Upper lobe of left lung (tissue), 4 donors: Measurements from ENCODE around the gene TNNT2.

Experiments
- POLR2A ChIP-seq, 4 donors: fragments of 450-650 bp; IDR thresholded peaks; one replicate each; pipeline ENCODE4 v1.5.1; 2016 to 2017; ENCODE audit warnings: antibody characterized with exemption in 4 of 4, mild to moderate bottlenecking in 2 of 4
- POLR2AphosphoS5 ChIP-seq, 2 donors: sonication (generic); formaldehyde crosslinking; IDR thresholded peaks; one replicate each; pipeline ENCODE4 v1.5.1; 2017; ENCODE audit warnings: antibody characterized with exemption in 2 of 2
- TF ChIP-seq, protein P1 (sequence below), 6 experiments: fragments of 450-650 bp in 4 of 6; fragments of 200-600 bp in 2 of 6; sonication (generic) in 2 of 6; IDR thresholded peaks; one replicate each; pipeline ENCODE4 v1.5.1; 2016 to 2019; ENCODE audit warnings: antibody characterized with exemption in 6 of 6

DNA sequence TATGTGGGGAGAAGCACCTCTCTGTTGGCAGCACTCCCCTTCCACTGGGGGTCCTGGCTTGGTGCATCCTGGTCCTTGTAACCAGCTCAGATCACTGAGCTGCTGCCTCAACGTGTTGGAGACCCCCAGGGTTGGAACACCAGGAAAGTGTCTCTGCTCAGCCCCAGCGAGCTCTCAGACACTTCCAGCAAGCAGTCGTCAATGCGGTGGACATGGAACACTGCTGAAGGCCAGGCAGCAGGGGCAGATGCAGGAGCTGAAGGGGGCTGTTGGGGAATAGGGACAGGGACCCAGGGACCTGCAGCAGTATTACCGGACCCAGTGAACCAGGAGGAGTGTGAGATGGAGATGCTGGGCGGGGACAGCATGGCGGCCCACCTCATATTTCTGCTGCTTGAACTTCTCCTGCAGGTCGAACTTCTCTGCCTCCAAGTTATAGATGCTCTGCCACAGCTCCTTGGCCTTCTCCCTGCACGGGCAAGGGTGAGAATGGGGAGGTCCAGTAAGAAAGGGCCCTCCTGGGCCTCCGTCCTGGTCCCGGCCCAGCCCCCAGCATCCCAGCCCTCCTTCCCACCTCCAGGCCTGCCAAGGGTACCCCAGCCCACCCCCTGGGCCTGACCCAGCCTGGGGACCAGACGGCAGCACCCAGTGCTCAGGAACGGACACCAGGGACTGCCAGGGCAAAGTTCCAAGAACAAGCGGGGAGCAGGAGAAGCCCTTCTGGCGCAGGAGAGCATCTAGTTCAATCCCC, 16.4 kb downstream of the TNNT2 start:
- TF ChIP-seq, protein P1, sequence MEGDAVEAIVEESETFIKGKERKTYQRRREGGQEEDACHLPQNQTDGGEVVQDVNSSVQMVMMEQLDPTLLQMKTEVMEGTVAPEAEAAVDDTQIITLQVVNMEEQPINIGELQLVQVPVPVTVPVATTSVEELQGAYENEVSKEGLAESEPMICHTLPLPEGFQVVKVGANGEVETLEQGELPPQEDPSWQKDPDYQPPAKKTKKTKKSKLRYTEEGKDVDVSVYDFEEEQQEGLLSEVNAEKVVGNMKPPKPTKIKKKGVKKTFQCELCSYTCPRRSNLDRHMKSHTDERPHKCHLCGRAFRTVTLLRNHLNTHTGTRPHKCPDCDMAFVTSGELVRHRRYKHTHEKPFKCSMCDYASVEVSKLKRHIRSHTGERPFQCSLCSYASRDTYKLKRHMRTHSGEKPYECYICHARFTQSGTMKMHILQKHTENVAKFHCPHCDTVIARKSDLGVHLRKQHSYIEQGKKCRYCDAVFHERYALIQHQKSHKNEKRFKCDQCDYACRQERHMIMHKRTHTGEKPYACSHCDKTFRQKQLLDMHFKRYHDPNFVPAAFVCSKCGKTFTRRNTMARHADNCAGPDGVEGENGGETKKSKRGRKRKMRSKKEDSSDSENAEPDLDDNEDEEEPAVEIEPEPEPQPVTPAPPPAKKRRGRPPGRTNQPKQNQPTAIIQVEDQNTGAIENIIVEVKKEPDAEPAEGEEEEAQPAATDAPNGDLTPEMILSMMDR (IDR thresholded peaks at IDR 0.05): no peak
- TF ChIP-seq POLR2A (IDR thresholded peaks at IDR 0.05): no peak
- TF ChIP-seq POLR2AphosphoS5 (IDR thresholded peaks at IDR 0.05): no peak
